ENCODE results near the gene VSIR. TPM values are rescaled to one million over a fixed set of nuclear protein-coding genes. Genes with fewer than 3 reads are reported as not detected.
A peak's percentile ranks its signal among the peaks of the same experiment; 100 is the strongest.

Gene VSIR
- total RNA-seq, 1 donor from 2014 or later, result 21.4 TPM

- CTCF ChIA-PET, result no interaction called here
- peaks cover 72% of the 10 kb centered on the region for H3K4me1 Mint-ChIP-seq
- intact Hi-C loops (cut with micrococcal nuclease), result loop anchor here (5.0 to 10.0 kb wide), 3 partner anchors 452 to 1647 kb away; partner anchors contain the start of genes ANAPC16, ANXA7 and ASCC1
- H3K9me3 Mint-ChIP-seq, result no peaks in the 10 kb centered on the region
- H3K4me3 Mint-ChIP-seq, result no peak overlapping the region
- TF ChIP-seq CTCF (IDR thresholded peaks at IDR 0.05), result no peak
- peaks cover 41% of the 10 kb centered on the region for H3K36me3 Mint-ChIP-seq (ENCODE audit: low read depth)
- ATAC-seq (ENCODE audit: low read depth), result no peak
- no peak for DNase-seq
- no peak overlapping the region for H3K27ac Mint-ChIP-seq
- no peaks in the 10 kb centered on the region for H3K27me3 Mint-ChIP-seq
- POLR2A ChIA-PET, result interaction anchor here (1.0 to 2.4 kb wide), 3 partner anchors 13 to 19 kb away, joined by 3 to 6 read pairs (median 5); no protein-coding TSS in a partner anchor
Measured at GRCh38 chr10:71765176-71765904, 8.0 kb downstream of the VSIR start.

GRCh38 chr10:71763352-71764127 is 9.8 kb downstream of the VSIR start:
- Mint-ChIP-seq H3K4me3 (no peak overlapping the region), H3K9me3 (no peaks in the 10 kb centered on the region), H3K27ac (peak overlapping the region; percentile 44), H3K36me3 (ENCODE audit: low read depth) (peaks cover 46% of the 10 kb centered on the region), H3K4me1 (peaks cover 59% of the 10 kb centered on the region), H3K27me3 (no peaks in the 10 kb centered on the region)
- POLR2A ChIA-PET, result interaction anchor here (1.2 to 2.4 kb wide), 2 partner anchors 11 kb away, joined by 4 to 5 read pairs; no protein-coding TSS in a partner anchor
- TF ChIP-seq CTCF (IDR thresholded peaks at IDR 0.05), result no peak
- intact Hi-C loops (cut with micrococcal nuclease), result loop anchor here (10.0 kb wide), 1 partner anchor 571 kb away; no protein-coding TSS in a partner anchor
- CTCF ChIA-PET, result interaction anchor here (0.6 to 1.4 kb wide), 3 partner anchors 16 to 66 kb away, joined by 3 to 4 read pairs (median 3); no protein-coding TSS in a partner anchor
- DNase-seq, result no peak
- no peak for ATAC-seq (ENCODE audit: low read depth)

- Mint-ChIP-seq H3K36me3 (ENCODE audit: low read depth) (peaks cover 48% of the 10 kb centered on the region), H3K27me3 (no peaks in the 10 kb centered on the region), H3K27ac (no peak overlapping the region), H3K4me1 (peaks cover 55% of the 10 kb centered on the region), H3K4me3 (no peak overlapping the region), H3K9me3 (no peaks in the 10 kb centered on the region)
- POLR2A ChIA-PET, result no interaction called here
- intact Hi-C loops (cut with micrococcal nuclease), result loop anchor here (10.0 kb wide), 1 partner anchor 572 kb away; no protein-coding TSS in a partner anchor
- ATAC-seq (ENCODE audit: low read depth) (no peak), DNase-seq (no peak)
- CTCF ChIA-PET, result interaction anchor here (1.0 to 1.4 kb wide), 3 partner anchors 11 to 54 kb away, joined by 3 to 4 read pairs (median 4); partner anchors contain the start of gene VSIR
- TF ChIP-seq CTCF (IDR thresholded peaks at IDR 0.05), result no peak
Measured at GRCh38 chr10:71762324-71762723, 11.0 kb downstream of the VSIR start.

- intact Hi-C loops (cut with micrococcal nuclease), result loop anchor here (10.0 kb wide), 1 partner anchor 573 kb away; no protein-coding TSS in a partner anchor
- ATAC-seq (ENCODE audit: low read depth) (no peak), DNase-seq (no peak)
- POLR2A ChIA-PET, result no interaction called here
- no peaks in the 10 kb centered on the region for H3K27me3 Mint-ChIP-seq
- no peak overlapping the region for H3K4me3 Mint-ChIP-seq
- peaks cover 55% of the 10 kb centered on the region for H3K4me1 Mint-ChIP-seq
- H3K36me3 Mint-ChIP-seq (ENCODE audit: low read depth), result peaks cover 46% of the 10 kb centered on the region
- no peak for TF ChIP-seq CTCF (IDR thresholded peaks at IDR 0.05)
- CTCF ChIA-PET, result interaction anchor here (1.2 to 1.3 kb wide), 2 partner anchors 12 to 50 kb away, joined by 3 to 4 read pairs; partner anchors contain the start of gene VSIR
- no peaks in the 10 kb centered on the region for H3K9me3 Mint-ChIP-seq
- no peak overlapping the region for H3K27ac Mint-ChIP-seq
Measured at GRCh38 chr10:71761541-71762113, 11.7 kb downstream of the VSIR start.

All from activated B cell treated with CpG ODN at 0.5 μM for 24 hours (primary cell).